Measurements from ENCODE around the gene RCL1. TPM values are rescaled to one million over a fixed set of nuclear protein-coding genes. Genes with fewer than 3 reads are reported as not detected.

The RCL1 gene
- total and polyA plus RNA-seq, 2 of the 13 experiments (the other 11 are each of a cell fraction or from before 2014, with no cell fraction given) = 22.3 to 31.6 TPM

GRCh38 chr9:4793459-4794395 is 983 bp downstream of the RCL1 start (continued):
- TF ChIP-seq, protein P1, sequence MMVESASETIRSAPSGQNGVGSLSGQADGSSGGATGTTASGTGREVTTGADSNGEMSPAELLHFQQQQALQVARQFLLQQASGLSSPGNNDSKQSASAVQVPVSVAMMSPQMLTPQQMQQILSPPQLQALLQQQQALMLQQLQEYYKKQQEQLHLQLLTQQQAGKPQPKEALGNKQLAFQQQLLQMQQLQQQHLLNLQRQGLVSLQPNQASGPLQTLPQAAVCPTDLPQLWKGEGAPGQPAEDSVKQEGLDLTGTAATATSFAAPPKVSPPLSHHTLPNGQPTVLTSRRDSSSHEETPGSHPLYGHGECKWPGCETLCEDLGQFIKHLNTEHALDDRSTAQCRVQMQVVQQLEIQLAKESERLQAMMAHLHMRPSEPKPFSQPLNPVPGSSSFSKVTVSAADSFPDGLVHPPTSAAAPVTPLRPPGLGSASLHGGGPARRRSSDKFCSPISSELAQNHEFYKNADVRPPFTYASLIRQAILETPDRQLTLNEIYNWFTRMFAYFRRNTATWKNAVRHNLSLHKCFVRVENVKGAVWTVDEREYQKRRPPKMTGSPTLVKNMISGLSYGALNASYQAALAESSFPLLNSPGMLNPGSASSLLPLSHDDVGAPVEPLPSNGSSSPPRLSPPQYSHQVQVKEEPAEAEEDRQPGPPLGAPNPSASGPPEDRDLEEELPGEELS (CRISPR knock-in tag; IDR thresholded peaks at IDR 0.05) = 0 out of 2 replicates have a peak, but pooled peaks have one; percentile 38
- TF ChIP-seq ZNF276 (CRISPR knock-in tag; IDR thresholded peaks at IDR 0.05; ENCODE audit: low read depth) = no peak
- TF ChIP-seq HOXA5 (CRISPR knock-in tag; IDR thresholded peaks at IDR 0.05) = 0 out of 2 replicates have a peak, but pooled peaks have one; percentile 35
- 0 out of 2 replicates have a peak, but pooled peaks have one; percentile 12 for TF ChIP-seq ZNF772 (CRISPR knock-in tag; IDR thresholded peaks at IDR 0.05)
- TF ChIP-seq REL (CRISPR knock-in tag; conservative IDR thresholded peaks at IDR 0.05) = 0 out of 2 replicates have a peak, but pooled peaks have one; percentile 7

- in situ Hi-C loops (cut with HindIII; ENCODE audit: extremely low pct_ligation_motif_present, low pct_unique_long_range_greater_than_20kb) = no loop called here
- BruUV-seq (replicated peaks) = no TSS peak
- FAIRE-seq (no peak), DNase-seq (ENCODE audit: low spot score) (no peak), ATAC-seq (no peak)
- H3K9me3 ChIP-seq (ENCODE audit: low read length) = no peaks in the 10 kb centered on the region
- H3K9ac ChIP-seq (ENCODE audit: insufficient read depth, low read depth, low read length) = no peak overlapping the region
- H3K36me3 ChIP-seq (replicated peaks in 1 of 2; ENCODE audit: control insufficient read depth in 1 of 2, insufficient read depth in 2 of 2, low read length in 2 of 2) = no peaks in the 10 kb centered on the region
- intact Hi-C loops (cut with micrococcal nuclease; ENCODE audit: unreplicated experiment) = loop anchor here (1.0 to 10.0 kb wide), 3 partner anchors 117 to 192 kb away; partner anchors contain the start of gene CDC37L1
- peak overlapping the region in 2 of 3 experiments; percentile 16 to 87; a peak in 1 of 6 replicates for H3K4me3 ChIP-seq (replicated peaks in 1 of 3; ENCODE audit: insufficient read depth in 1 of 3, low read depth in 2 of 3, low read length in 3 of 3)
- H3K79me2 ChIP-seq (ENCODE audit: insufficient read depth, low read length) = peaks cover 61% of the 10 kb centered on the region
- TF ChIP-seq HOXA5 (CRISPR knock-in tag; IDR thresholded peaks at IDR 0.05) = no peak
- TF ChIP-seq MEIS1 (CRISPR knock-in tag; IDR thresholded peaks at IDR 0.05; ENCODE audit: borderline replicate concordance) = no peak
- TF ChIP-seq U2AF1 (optimal IDR thresholded peaks at IDR 0.05; ENCODE audit: low read depth, low read length) = no peak
- no peak for TF ChIP-seq SP1 (IDR thresholded peaks at IDR 0.05)
- TF ChIP-seq SP1 (CRISPR knock-in tag; IDR thresholded peaks at IDR 0.05) = no peak
- no peak for TF ChIP-seq HNRNPLL (IDR thresholded peaks at IDR 0.05; ENCODE audit: low read depth, low read length, poor library complexity, severe bottlenecking)
- no peak for TF ChIP-seq AGO1 (IDR thresholded peaks at IDR 0.05; ENCODE audit: low read depth, low read length, poor library complexity, severe bottlenecking)
- TF ChIP-seq, protein P2, sequence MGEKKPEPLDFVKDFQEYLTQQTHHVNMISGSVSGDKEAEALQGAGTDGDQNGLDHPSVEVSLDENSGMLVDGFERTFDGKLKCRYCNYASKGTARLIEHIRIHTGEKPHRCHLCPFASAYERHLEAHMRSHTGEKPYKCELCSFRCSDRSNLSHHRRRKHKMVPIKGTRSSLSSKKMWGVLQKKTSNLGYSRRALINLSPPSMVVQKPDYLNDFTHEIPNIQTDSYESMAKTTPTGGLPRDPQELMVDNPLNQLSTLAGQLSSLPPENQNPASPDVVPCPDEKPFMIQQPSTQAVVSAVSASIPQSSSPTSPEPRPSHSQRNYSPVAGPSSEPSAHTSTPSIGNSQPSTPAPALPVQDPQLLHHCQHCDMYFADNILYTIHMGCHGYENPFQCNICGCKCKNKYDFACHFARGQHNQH (CRISPR knock-in tag; IDR thresholded peaks at IDR 0.05) = no peak
- no peak for TF ChIP-seq ZFP36L2 (CRISPR knock-in tag; IDR thresholded peaks at IDR 0.05)
- TF ChIP-seq NFE2L2 (IDR thresholded peaks at IDR 0.05; ENCODE audit: low read length) = no peak
- H3K27ac ChIP-seq (ENCODE audit: extremely low read length, insufficient read depth, low read length) = no peak overlapping the region
- H3K4me1 ChIP-seq (ENCODE audit: insufficient read depth, low read length) = peaks cover 56% of the 10 kb centered on the region
- H2AFZ ChIP-seq (ENCODE audit: low read length) = no peak overlapping the region
- H3K27me3 ChIP-seq (ENCODE audit: control insufficient read depth in 1 of 2, insufficient read depth in 2 of 2, low read length in 2 of 2) = no peaks in the 10 kb centered on the region; a peak in 1 of 5 replicates
- ChIA-PET POLR2A (interaction anchor here (0.6 to 2.8 kb wide), 5 partner anchors 12 to 53 kb away, joined by 3 to 26 read pairs (median 4); partner anchors contain the start of gene AK3), CTCF (ENCODE audit: low intra/inter-chr PET ratio, low total read pairs) (no interaction called here)
- H4K20me1 ChIP-seq (ENCODE audit: insufficient read depth, low read length) = peaks cover 12% of the 10 kb centered on the region
- WGBS (ENCODE audit: low lambda C conversion rate) = 86% methylated on average over 4 of the region's 4 CpGs
- H3K4me2 ChIP-seq (ENCODE audit: low read depth, low read length) = peak overlapping the region; percentile 78
Observed at GRCh38 chr9:4794691-4795090, 1.9 kb downstream of the RCL1 start.

Measured in HepG2 (cell line).